Posterior cingulate gyrus (tissue), 11 donors: ENCODE results near the gene SRSF4.
A peak's percentile ranks its signal among the peaks of the same experiment; 100 is the strongest.

Experiments used
- DNase-seq, 10 donors: peaks; one replicate each; pipeline versions ENCODE4 v3.0.0 to v3.0.0-alpha.2; 2020 to 2021; ENCODE audit warnings: mixed read lengths in 3 of 10
- intact Hi-C: fragments of 100-400 bp; cut with DNase I; formaldehyde crosslinking; loops from one replicate; pipeline ENCODE4 v1.15.1; 2023

The SRSF4 gene

DNA sequence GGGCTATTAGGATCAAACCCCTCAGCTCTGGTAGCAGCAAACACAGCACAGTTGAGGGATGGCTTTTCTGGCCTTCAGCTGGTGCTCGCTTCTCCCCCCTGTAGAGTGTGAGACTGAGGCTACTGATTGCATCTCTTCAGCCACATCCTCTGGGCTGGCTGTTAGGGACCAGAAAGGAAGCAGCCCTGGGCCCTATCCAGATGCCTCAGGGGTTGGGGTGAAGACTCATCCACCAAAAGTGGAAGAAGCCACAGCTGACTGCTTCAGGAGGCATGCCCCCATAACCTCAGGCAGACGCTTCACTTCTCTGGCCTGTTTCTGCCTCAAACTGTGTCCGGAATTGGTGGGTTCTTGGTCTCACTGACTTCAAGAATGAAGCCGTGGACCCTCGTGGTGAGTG, 51.8 kb downstream of the SRSF4 start:
- intact Hi-C loops: no loop called here
- peak in 2 of 10 donors; percentile 2 to 20 for DNase-seq

- intact Hi-C loops: no loop called here
- DNase-seq: peak in 1 of 10 donors; percentile 47
Observed at GRCh38 chr1:29128739-29129138, 53.0 kb downstream of the SRSF4 start.

- no peak for DNase-seq
- intact Hi-C loops: no loop called here
Observed at GRCh38 chr1:29126198-29126597, 55.5 kb downstream of the SRSF4 start.

GRCh38 chr1:29125788-29126187, 55.9 kb downstream of the SRSF4 start:
- intact Hi-C loops: no loop called here
- DNase-seq: peak in 1 of 10 donors; percentile 55

DNA sequence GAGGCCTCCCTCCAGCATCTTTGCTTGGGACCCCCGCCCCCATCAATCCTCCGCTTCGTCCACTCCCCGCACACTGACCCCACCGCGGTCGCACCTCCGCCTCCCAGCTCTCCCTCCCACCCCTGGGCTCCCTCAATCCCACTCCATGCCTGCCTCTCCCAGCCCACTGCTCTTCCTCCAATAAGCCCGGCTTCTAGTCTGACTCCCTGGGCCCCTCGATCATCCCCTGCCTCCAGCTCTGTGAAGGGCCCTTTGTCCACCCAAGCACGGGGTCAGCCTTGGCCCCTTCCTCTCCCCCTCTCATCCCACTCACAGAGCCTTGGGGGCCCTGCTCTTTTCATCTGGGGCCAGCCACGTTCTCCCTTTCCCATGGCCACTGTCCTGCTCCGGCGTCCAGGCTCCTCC, 56.5 kb downstream of the SRSF4 start:
- intact Hi-C loops: no loop called here
- DNase-seq: peak in 1 of 10 donors; percentile 80

DNA sequence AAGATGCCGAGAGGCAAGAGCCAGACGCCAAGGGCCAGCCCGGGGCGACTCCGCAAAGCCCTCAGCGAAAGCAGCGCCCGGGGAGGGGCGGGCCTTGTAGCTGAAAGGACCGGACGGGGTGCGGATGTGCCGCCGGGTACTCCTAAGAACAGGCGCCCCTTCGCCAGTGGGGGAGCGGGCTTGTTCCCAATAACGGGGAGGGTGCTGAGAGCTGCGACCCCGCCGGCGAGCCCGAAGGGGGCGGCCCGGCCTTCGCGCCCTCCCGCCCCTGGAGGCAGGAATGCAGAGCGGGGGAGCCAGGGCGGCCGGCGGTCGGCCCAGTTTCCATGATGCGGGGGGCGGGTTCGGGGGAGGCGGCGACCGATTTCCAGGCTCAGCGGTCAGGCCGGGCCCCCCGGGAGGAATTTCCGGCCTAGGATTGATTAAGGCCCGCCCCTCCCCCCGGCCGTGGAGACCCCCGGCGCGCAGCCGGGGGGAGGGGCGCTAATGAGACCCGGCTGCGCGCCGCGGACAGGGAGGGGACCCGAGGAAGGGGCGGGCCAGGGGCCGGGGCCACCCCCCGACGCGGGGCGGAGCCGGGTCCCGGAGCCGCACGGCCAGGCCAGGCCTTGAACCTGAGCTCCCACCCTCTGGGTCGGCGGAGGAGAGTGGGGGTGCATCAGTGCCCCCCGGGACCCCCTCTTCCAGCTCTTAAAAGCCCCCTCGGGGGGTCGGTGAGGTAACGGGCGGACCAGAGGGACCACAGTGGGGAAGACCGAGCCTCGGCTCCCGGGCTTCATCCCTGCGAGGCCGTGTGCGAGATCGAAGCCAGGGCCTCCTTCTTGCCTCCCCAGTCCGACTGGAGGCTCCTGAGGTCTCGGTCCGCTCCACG, 57.1 kb downstream of the SRSF4 start:
- intact Hi-C loops: no loop called here

GRCh38 chr1:29123887-29124365, 57.8 kb downstream of the SRSF4 start, which contains the start of gene TMEM200B:
Gene TMEM200B (minus strand): TSS chr1:29123903. CDS start chr1:29121828, 2,075 bp downstream.
- no peak for DNase-seq
- intact Hi-C loops: no loop called here

More for the DNA sequence above, 57.1 kb downstream of the SRSF4 start:
- peak in 2 of 10 donors; percentile 80 to 85 for DNase-seq

DNA sequence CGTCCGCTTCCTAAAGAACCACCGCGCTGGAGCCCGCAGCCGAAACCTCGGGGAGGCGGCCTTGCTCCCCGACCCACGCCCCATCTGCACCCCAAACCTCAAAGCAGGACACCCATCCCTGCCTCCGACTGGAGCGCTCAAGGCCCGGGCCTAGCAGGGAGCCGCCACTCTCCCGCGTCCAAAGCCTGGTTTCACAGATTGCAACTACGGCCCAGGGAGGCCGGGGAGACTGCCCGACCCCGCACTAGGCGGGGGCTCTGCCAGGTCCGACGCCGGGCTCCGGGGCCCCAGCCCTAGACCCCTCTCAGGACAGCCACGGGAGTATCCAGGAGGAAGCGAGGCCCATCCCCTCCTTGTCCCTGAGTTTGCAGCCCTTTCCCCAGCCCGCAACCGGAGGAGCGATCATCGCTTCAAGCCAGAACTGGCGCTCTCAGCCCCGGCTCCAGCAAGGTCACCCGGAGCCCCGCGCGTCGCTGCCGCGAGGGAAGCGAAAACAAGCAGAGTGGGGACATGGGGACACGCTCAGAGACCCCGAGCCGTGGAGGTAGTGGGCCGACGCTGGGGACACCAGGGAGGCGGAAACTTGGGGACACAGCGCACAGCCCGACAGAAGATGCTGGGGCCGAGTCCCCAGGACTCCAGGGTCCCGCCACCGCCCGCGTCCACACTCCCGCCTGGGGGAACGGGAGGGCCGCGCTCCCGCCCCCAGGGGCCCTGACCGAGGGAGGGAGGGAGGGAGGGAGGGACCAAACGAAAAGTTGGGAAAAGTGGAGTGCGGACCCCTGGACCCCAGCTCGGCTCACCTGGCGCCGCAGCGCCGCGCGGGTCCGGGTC, 58.4 kb downstream of the SRSF4 start:
- intact Hi-C loops: no loop called here
- peak in 2 of 10 donors; percentile 81 to 87 for DNase-seq

- intact Hi-C loops: no loop called here
- peak in 3 of 10 donors; percentile 82 to 84 (median 84) for DNase-seq
Observed at GRCh38 chr1:29122682-29123052, 59.0 kb downstream of the SRSF4 start.

- intact Hi-C loops: no loop called here
Observed at GRCh38 chr1:29121936-29122681, 59.6 kb downstream of the SRSF4 start.

GRCh38 chr1:29121516-29121935, 60.2 kb downstream of the SRSF4 start:
- intact Hi-C loops: no loop called here

More at GRCh38 chr1:29121936-29122681, 59.6 kb downstream of the SRSF4 start:
- peak in 3 of 10 donors; percentile 39 to 85 (median 77) for DNase-seq

DNA sequence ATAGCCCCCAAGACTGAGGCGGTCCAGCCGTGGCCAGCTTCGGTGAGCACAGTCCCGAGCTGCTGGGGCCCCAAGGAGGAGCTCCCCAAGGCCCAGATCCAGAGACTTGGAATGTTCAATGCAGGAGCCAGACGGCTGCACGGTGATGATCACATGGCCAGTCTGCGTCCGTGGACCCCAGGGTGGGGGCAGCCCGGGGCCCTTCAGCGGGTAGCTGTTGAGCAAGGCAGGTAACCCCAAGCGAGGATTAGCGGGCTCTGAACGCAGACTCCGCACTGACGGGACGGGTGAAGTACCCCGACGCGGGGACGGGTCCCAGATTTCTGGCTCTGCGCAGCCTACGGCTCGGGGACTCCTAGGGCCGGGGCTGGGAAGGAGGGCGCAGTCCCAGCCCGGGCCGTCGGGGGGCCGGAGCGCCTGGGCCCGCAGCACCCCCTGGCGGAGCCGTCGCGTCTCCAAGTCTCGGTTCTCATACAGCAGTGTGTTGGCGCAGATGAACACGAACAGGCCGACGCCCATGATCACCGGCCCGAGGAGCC, 60.7 kb downstream of the SRSF4 start:
- intact Hi-C loops: no loop called here

More at GRCh38 chr1:29121516-29121935, 60.2 kb downstream of the SRSF4 start:
- no peak for DNase-seq

DNA sequence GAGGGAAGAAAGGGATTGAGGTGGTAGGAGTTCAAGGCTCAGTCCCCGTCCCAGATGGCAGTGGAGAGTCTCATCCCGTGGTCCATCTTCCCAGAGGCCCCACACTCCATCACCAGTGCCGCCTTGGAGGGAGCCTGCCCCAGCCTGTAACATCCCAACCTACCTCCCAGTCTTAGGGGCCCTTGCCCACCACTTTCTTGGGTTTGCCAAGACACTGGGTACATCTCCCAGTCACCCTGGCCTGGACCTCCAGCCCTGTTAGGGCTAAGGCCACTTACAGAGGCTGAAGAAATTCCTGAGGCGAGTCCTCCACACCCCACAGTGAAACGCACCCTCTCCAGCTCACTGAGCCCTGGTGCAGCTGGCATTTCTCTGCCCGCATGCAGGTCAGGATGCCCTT, 61.3 kb downstream of the SRSF4 start:
- intact Hi-C loops: no loop called here
- peak in 2 of 10 donors; percentile 39 to 58 for DNase-seq

More for the DNA sequence above, 60.7 kb downstream of the SRSF4 start:
- DNase-seq: peak in 1 of 10 donors; percentile 80

GRCh38 chr1:29119121-29119929, 62.4 kb downstream of the SRSF4 start:
- DNase-seq: peak in 3 of 10 donors; percentile 44 to 59 (median 54)

DNA sequence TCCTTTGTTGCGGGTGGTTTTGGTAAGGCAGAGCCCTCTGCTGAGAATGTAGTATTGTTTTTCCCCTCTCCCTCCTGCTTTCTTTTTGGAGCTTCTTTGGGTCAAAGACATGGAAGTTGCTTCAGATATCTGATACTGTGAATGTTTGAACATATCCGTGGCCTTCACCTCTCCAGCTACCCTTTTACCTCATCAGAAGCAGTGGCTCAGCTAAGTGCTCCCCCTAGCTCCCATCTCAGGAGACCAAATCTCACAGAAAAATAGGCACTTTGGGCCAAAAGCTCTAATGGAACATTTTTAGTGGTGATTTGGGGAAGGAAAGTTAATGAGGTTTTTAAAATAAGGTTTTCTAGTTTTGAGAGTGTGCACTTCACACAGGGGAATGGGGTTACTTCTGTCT, 64.3 kb downstream of the SRSF4 start:
- DNase-seq: no peak
- intact Hi-C loops: no loop called here

More at GRCh38 chr1:29119121-29119929, 62.4 kb downstream of the SRSF4 start:
- intact Hi-C loops: no loop called here

- DNase-seq: no peak
- intact Hi-C loops: no loop called here
Observed at GRCh38 chr1:29114654-29115053, 67.0 kb downstream of the SRSF4 start.

DNA sequence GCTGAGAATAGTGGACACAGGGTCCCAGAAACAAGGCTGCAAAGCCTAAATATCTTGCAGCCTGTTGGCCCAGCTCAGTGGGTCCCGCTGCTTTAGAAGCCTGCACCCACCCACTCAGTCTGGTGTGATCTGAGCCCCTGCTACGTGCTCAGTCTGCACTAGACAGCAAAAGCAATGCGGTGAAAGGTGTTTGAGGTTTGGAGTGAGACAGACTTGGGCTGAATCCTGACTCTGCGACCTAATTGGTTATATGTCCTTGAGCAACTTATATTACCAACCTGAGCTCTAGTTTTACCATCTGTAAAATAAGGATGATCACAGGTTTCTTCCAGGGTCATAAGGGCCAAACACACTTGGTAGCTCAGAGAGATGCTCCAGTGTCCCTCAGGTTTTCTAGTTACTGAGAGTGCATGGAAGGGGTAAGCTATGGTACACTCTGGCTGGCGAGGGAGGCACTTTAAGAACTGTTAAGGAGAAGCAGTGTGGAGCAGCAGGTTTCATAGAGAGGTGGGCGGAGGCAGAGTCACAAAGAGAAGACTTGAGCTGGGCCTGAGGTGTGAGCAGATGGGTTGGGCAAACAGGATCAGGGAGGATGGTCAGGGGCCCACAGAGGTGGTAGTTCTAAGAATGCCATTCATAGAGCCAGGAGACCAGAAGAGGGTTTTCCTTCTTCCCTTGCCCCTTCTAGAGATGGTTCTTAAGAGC, 68.1 kb downstream of the SRSF4 start:
- intact Hi-C loops: no loop called here
- peak in 1 of 10 donors; percentile 40 for DNase-seq

- intact Hi-C loops: no loop called here
- DNase-seq: no peak
Observed at GRCh38 chr1:29112705-29113412, 68.8 kb downstream of the SRSF4 start.
